Dendritic cell treated with granulocyte-macrophage colony-stimulating factor and Interleukin-4, amounts not matched to agents 40 ng/mL and 50 ng/mL, for 4 days (primary cell): ENCODE data around the gene ATP6V1A.
"Not testable (repeated sequence)": the region's sequence is repeated elsewhere in the genome, so short reads cannot be mapped to it uniquely, and the experiment has no call there.

Experiments
- H3K27ac Mint-ChIP-seq: one replicate; pipeline ENCODE4 v1.8.0; 2022; ENCODE audit warnings: mild to moderate bottlenecking, mixed read lengths
- H3K27me3 Mint-ChIP-seq: one replicate; pipeline ENCODE4 v1.8.0; 2022; ENCODE audit warnings: mild to moderate bottlenecking, mixed read lengths
- H3K36me3 Mint-ChIP-seq: one replicate; pipeline ENCODE4 v1.8.0; 2022; ENCODE audit warnings: low read depth, mixed read lengths
- H3K4me1 Mint-ChIP-seq: one replicate; pipeline ENCODE4 v1.8.0; 2022; ENCODE audit warnings: low read depth, mixed read lengths
- H3K4me3 Mint-ChIP-seq: one replicate; pipeline ENCODE4 v1.8.0; 2022; ENCODE audit warnings: mild to moderate bottlenecking, moderate library complexity, mixed read lengths
- H3K9me3 Mint-ChIP-seq: one replicate; pipeline ENCODE4 v1.8.0; 2022; ENCODE audit warnings: mixed read lengths
- intact Hi-C: fragments of 100-400 bp; cut with micrococcal nuclease; formaldehyde crosslinking; loops from one replicate; pipeline ENCODE4 v1.15.0; 2022

ATP6V1A gene

DNA sequence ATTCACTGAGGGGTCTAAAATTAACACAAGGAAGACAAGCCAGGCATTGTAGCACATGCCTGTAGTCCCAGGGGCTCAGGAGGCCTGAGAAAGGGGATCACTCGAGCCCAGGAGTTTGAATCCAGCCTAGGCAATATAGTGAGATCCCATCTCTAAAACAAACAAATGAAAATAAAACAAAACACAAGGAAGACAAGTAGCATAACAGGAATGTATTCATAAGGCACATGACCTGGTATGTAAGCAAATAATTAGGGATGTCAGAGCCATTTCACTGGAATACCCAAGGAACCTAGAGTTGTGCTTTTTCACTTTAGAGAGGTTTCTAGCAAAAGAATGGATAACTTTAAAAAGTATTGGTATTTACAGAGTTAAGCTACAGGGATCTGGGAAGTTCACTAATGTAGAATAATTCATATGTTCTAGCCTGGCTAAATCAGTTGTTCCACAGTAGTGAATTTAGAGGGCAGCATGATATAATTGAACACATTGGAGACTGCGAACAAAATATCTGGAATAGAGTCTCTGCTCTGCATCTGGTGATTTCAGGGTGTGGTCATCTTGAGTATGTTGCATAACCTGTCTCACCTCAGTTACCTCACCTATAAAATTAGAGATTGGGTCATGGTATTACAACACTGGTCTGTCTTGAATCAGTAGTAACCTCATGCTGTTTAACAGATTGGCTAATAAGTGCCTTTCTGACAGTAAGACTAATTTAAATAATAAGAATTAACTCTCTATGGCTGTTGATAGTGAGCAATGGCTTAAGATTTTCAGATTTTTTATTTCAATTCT lies 101.0 kb downstream of the ATP6V1A start:
- Mint-ChIP-seq H3K4me1 (no peaks in the 10 kb centered on the region), H3K4me3 (no peak overlapping the region), H3K27ac (no peak overlapping the region), H3K9me3 (no peaks in the 10 kb centered on the region), H3K27me3 (no peaks in the 10 kb centered on the region), H3K36me3 (no peaks in the 10 kb centered on the region)
- intact Hi-C loops, result no loop called here

DNA sequence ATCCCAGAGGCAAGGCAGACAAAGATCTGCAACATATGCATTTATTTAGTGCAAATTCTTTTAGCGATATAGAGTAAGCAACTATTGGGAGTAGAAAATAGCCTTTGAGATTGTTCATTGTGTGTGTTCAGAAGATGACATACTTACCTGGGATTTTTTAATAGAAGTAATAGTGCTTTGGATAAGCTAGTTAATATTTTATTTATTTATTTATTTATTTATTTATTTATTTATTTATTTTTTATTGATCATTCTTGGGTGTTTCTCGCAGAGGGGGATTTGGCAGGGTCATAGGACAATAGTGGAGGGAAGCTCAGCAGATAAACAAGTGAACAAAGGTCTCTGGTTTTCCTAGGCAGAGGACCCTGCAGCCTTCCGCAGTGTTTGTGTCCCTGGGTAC lies 102.2 kb downstream of the ATP6V1A start:
- H3K9me3 Mint-ChIP-seq, H3K27me3 Mint-ChIP-seq, H3K27ac Mint-ChIP-seq, H3K4me1 Mint-ChIP-seq, H3K36me3 Mint-ChIP-seq, H3K4me3 Mint-ChIP-seq, intact Hi-C loops: not testable (repeated sequence)

DNA sequence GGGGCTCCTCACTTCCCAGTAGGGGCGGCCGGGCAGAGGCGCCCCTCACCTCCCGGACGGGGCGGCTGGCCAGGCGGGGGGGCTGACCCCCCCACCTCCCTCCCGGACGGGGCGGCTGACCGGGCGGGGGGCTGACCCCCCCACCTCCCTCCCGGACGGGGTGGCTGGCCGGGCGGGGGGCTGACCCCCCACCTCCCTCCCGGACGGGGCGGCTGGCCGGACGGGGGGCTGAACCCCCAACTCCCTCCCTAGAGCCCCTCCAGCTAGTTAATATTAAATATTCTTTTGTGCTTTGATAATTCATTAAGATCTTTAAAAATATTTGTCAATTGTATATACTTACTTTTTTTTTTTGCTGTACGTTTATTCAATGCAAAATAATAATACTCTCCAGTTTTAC lies 103.0 kb downstream of the ATP6V1A start:
- H3K9me3 Mint-ChIP-seq, H3K27ac Mint-ChIP-seq, H3K4me3 Mint-ChIP-seq, intact Hi-C loops, H3K27me3 Mint-ChIP-seq, H3K4me1 Mint-ChIP-seq, H3K36me3 Mint-ChIP-seq: not testable (repeated sequence)

DNA sequence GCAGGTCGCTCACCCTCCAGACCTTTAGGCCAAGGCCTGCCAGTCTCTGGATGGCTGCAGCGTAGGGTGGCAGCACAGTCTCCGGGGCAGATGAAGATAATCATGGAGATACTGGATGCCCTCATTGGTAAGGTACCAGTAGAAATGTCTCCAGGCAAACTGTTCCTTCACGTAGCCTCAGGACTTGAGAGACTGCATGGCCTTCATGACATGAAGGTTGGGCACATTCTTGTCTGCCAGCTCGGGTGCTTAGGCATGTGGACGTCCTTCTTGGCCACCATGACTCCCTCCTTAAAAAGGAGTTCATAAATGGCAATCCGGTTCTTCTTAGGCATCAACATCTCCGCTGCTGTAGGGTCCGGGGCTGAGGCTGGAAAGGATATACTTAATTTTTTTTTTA lies 103.6 kb downstream of the ATP6V1A start:
- H3K36me3 Mint-ChIP-seq, H3K4me3 Mint-ChIP-seq, H3K27ac Mint-ChIP-seq, H3K27me3 Mint-ChIP-seq, H3K4me1 Mint-ChIP-seq, H3K9me3 Mint-ChIP-seq, intact Hi-C loops: not testable (repeated sequence)

DNA sequence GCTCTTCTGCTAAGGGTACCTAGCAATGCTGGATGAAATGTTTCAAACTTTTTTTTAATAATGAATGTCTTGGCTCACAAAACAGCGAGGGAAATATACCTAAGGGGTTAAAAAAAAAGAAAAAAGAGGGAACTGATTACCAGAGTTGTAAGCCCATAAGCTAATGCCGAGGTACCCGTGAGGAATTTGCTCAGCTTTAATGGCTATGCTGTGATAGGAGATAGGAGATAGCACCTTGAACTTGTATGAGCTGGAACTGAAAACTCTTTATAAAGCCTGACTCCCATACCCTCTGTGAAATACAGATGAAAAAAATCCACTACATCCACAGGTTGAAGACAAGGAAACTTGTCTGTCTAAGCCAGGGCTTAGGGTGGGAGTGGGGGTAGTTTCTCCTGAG lies 105.7 kb downstream of the ATP6V1A start:
- H3K4me1 Mint-ChIP-seq, result no peaks in the 10 kb centered on the region
- no peak overlapping the region for H3K27ac Mint-ChIP-seq
- H3K9me3 Mint-ChIP-seq, result no peaks in the 10 kb centered on the region
- no peaks in the 10 kb centered on the region for H3K27me3 Mint-ChIP-seq
- H3K36me3 Mint-ChIP-seq, result no peaks in the 10 kb centered on the region
- intact Hi-C loops, result no loop called here
- H3K4me3 Mint-ChIP-seq, result no peak overlapping the region
